UCSD-AML1 (cell line): Measurements from ENCODE around the gene STIM2.
"Not testable (repeated sequence)": the region's sequence is repeated elsewhere in the genome, so short reads cannot be mapped to it uniquely, and the experiment has no call there.

Experiments used
- DNase-seq: peaks from one replicate; lab custom pipeline; 2025; ENCODE audit not compliant: unreplicated experiment; lab: John Stamatoyannopoulos, UW

Gene STIM2

GRCh38 chr4:26866781-26867180 lies 6.1 kb downstream of the STIM2 start:
- no peak for DNase-seq

DNA sequence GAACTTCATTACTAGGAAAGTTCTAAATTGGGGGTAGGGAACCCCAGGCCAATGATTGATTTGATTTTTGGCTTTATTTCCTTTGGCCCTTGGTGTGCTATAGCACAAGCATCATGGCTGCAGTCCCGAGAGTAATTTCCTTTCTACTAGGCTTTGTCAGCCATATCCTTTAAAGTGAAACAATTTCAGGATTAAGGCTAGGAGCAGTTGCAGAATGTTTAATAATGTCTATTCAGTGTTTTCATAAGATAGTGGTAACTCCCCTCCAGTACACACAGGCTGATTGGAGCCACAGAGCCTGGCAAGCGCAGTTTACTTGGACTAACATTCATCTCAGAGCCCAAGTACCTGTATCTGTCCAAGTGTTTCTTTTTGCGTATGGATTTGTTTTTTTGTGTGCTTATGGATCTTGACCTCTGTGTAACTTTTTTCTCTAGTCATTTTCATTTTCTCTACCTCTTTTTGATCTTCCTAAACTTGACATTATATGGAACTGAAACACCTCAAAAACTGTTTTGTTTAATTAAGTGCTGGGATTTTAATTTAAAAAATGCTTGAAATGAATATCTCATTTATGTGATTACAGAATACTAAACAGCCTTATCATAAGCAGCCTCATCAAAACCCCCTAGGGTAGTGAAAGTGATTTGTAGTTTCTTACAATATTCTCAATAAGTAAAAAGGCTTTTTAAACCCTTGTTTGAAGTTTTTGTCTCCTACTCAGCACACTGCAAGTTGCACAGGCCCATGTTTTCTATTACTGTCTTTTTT lies 7.5 kb downstream of the STIM2 start:
- no peak for DNase-seq

- no peak for DNase-seq
These were observed 10.1 kb downstream of the STIM2 start for GRCh38 chr4:26870576-26871262.

- DNase-seq = no peak
These were observed 11.0 kb downstream of the STIM2 start for GRCh38 chr4:26871611-26872010.

DNA sequence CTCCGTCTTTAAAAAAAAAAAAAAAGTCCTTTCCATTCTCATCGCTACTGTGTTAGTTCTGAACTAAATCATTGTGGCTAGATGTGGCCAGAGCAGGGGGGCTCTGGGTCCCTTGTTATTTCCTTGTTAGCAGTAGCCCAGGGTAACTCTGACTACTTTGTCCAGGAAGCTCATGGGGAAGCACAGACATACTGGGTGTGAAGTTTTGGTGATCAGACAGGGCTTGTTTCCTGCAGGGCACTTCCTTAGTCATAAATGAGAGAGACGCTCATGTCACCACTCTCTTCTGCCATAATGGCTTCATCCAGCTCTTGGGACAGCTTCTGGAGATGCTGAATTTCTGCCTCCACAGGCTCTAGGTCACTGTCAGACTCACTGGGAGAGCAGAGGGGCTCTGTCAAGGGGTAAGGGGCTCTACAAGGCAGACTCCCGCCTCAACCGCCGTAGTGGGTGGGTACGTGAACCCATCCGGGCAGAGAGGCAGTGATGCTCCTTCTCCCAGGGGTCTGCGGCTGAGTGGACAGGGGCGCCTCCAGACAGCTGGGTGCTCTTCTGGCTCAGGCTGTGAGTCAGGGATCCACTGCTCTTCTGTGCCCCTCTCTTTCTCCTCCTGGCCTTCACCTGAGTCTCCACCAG lies 12.9 kb downstream of the STIM2 start:
- DNase-seq = peak; percentile 59

GRCh38 chr4:26874110-26874509 lies 13.5 kb downstream of the STIM2 start:
- DNase-seq = no peak

DNA sequence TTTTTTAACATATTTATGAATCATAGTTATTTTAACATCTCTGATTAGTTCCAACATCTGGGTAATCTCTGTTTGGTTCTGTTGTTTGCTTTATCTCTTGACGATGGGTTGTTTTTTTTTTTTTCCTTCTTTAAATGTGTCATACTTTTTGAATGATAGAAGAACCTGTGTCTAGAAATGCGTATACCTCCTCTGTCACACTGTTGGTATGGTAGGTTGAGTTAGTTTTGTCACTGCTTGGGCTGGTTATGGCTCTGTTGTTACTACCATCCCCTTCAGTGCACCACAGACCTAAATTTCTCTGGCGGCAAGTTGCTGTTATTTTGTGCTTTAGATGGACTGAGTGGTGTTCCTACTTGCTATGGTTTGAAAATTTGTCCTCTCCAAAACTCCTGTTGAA lies 16.8 kb downstream of the STIM2 start:
- DNase-seq = no peak

DNA sequence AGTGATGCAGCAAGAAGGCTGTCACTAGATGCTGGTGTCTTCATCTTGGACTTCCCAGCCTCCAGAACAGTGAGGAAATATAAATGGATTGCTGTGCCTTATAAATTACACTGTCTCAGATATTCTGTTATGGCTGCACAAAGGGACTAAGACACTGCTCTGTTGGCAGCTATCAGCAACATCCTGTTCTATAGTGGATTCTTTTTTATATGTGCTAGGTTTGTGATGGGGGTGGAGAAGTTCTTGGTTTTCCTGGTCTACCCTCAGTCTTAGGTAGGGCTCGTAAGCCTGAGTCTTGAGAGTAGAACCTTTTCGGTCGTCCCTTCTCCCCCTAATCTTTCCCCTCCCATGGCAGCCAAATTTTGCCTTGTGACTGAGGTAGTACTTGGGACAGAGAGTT lies 17.3 kb downstream of the STIM2 start:
- DNase-seq = no peak

- DNase-seq = no peak
These were observed 18.3 kb downstream of the STIM2 start for GRCh38 chr4:26878794-26879391.

DNA sequence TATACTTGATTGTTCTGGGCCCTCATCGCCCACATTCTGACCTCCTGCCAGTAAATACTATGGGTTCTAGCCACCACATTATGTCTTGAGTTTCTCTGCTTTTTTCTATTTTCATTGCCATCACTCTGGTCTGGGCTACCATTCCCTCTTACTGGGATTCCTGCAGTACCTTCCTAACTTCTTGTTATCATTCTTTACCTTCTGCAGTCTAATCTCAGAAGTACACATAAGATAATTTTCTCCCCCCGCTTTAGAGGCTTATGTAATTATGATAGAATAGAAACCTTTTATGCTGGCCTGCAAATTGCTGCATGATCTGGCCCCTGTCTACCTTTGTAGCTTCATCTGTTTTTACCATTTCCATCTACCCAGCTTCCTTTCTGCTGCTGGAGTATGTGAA lies 19.2 kb downstream of the STIM2 start:
- DNase-seq = no peak

- no peak for DNase-seq
These were observed 23.4 kb downstream of the STIM2 start for GRCh38 chr4:26884026-26884425.

- no peak for DNase-seq
These were observed 23.9 kb downstream of the STIM2 start for GRCh38 chr4:26884486-26884988.

DNA sequence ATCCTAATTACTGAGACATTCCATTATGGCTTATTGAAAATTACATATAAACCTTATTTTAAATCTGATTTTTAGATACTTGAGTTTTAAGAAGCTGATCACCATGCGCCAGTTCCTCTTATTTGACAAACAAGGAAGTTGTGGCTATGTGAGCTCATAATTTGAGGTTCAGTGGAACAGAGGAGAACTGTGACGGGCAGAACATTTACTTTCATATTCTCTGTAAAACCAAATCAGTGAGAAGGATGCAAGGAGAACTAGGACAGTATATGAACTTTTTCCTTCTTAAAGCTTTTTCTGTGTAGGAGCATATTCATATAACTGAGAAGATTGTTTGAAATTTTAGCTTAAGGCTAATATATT lies 25.3 kb downstream of the STIM2 start:
- no peak for DNase-seq

DNA sequence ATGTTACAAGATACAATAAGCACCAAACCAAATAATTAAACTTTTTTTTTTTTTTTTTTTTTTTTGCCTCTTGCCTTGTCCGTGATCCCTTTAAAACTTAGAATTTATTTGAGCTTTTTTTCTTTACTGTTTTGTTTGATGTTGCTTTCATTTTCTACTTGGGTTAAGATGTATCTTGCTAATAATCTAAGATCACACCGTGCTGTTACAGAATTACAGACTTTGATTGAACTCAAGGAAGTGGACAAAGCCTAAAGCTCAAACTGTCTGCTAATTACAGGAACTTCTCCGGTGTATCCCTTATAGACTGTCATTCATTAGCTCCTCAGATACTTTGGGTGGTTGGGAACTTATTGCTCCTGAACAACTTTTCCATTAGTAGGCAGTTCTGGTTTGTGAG lies 26.5 kb downstream of the STIM2 start:
- no peak for DNase-seq

DNA sequence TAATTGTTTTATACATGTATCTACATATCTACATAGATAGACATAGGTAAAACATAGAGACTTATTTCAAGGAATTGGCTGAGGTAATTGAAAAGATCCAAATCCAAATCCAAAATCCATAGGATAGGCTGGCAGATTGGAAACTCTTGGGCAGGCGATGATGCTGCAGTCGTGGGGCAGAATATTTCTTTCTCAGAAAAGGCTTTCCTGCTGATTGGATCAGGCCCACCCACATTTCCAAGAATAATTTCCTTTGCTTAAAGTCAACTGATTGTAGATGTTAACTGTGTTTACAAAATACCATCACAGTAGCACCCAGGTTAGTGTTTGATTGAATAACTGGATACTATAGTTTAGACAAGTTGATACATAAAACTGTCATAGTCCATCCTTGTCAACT lies 27.2 kb downstream of the STIM2 start:
- no peak for DNase-seq

- DNase-seq = no peak
These were observed 28.7 kb downstream of the STIM2 start for GRCh38 chr4:26889356-26889755.

DNA sequence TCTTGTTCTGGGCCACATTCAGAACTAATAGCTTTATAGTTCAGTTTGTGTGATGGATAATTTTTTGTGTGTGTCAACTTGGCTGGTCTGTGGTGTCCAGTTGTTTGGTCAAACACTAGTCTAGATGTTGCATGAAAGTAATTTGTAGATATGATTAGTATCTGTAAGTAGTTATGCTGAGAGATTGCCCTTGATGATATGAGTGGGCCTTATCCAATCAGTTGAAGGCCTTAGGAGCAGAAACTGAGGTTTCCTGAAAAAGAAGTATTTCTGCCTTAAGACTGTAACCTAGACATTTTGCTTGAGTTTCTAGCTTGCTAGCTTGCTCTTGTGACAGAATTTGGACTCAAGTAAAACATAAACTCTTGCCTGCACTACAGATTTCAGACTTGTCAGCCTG lies 30.4 kb downstream of the STIM2 start:
- DNase-seq = no peak

DNA sequence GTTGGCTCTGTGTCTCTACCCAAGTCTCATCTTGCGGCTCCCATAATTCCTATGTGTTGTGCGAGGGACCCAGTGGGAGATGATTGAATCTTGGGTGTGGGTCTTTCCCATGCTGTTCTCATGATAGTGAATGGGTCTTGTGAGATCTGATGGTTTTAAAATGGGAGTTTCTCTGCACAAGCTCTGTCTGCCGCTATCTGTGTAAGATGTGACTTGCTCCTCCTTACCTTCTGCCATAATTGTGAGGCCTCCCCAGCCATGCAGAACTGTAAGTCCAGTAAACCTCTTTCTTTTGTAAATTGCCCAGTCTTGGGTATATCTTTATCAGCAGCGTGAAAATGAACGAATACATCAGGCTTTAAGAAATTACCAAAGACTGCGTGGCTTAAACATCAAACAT lies 31.2 kb downstream of the STIM2 start:
- DNase-seq = no peak

GRCh38 chr4:26892480-26893150 lies 32.0 kb downstream of the STIM2 start:
- DNase-seq = no peak

DNA sequence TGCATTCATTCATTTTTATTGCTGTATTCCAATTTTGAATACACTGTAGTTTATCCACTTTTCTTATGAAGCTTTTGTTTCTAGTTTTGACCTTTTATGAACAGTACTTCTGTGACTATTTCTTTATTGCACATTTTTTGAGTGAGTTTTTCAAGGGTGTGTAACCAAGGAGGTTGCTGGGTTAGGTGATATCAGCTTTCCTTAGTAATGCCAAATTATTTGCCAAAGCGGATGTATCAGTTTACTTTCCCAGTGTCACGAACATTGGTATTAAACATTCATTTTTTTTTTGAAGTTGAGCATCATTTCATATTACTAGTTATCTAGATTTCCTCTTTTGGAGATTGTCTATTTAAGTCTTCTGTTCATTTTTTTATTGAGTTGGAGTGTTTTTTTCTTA lies 32.9 kb downstream of the STIM2 start:
- DNase-seq = no peak

DNA sequence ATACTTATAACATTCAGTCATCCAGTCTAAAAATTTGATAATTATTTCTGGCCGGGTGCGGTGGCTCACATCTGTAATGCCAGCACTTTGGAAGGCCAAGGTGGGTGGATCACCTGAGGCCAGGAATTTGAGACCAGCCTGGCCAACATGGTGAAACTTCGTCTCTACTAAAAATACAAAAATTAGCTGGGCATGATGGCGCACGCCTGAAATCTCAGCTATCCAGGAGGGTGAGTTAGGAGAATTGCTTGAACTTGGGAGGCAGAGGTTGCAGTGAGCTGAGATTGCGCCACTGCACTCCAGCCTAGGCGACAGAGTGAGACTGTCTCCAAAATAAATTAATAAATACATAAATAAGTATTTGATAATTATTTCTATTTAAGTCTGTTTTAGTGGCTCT lies 34.2 kb downstream of the STIM2 start:
- not testable (repeated sequence) for DNase-seq
